ENCODE data around the gene LRRC75A. TPM values are rescaled to one million over a fixed set of nuclear protein-coding genes. Genes with fewer than 3 reads are reported as not detected.

The LRRC75A gene
- total RNA-seq, 2 experiments from 2014 or later: 1.8 to 2.3 TPM

GRCh38 chr17:16437083-16437482 is 54.9 kb downstream of the LRRC75A start:
- intact Hi-C loops (cut with micrococcal nuclease): loop anchor here (5.0 kb wide), 1 partner anchor 150 kb away; no protein-coding TSS in a partner anchor
- H3K27ac Mint-ChIP-seq: peak overlapping the region; percentile 67
- no peaks in the 10 kb centered on the region for H3K27me3 Mint-ChIP-seq
- H3K9me3 Mint-ChIP-seq: no peaks in the 10 kb centered on the region
- H3K4me1 Mint-ChIP-seq (ENCODE audit: low read depth): peaks cover 34% of the 10 kb centered on the region
- H3K36me3 Mint-ChIP-seq (ENCODE audit: low read depth): peaks cover 39% of the 10 kb centered on the region
- ATAC-seq (no peak), DNase-seq (no peak)
- CTCF ChIA-PET: interaction anchor here (2.2 to 4.5 kb wide), 3 partner anchors 9 to 73 kb away, joined by 7 to 39 read pairs (median 11); no protein-coding TSS in a partner anchor
- POLR2A ChIA-PET: interaction anchor here (1.2 to 11.6 kb wide), 3 partner anchors 19 to 59 kb away, joined by 5 to 200 read pairs (median 39); partner anchors contain the start of genes TRPV2 and UBB
- TF ChIP-seq CTCF (IDR thresholded peaks at IDR 0.05): no peak
- no peak overlapping the region for H3K4me3 Mint-ChIP-seq

GRCh38 chr17:16435925-16436886 is 55.8 kb downstream of the LRRC75A start:
- intact Hi-C loops (cut with micrococcal nuclease): loop anchor here (5.0 kb wide), 1 partner anchor 149 kb away; no protein-coding TSS in a partner anchor
- ATAC-seq: no peak
- H3K4me3 Mint-ChIP-seq: no peak overlapping the region
- no peaks in the 10 kb centered on the region for H3K27me3 Mint-ChIP-seq
- H3K4me1 Mint-ChIP-seq (ENCODE audit: low read depth): peaks cover 26% of the 10 kb centered on the region
- peaks cover 30% of the 10 kb centered on the region for H3K36me3 Mint-ChIP-seq (ENCODE audit: low read depth)
- CTCF ChIA-PET: interaction anchor here (2.2 to 4.5 kb wide), 3 partner anchors 8 to 72 kb away, joined by 7 to 39 read pairs (median 11); no protein-coding TSS in a partner anchor
- peak overlapping the region; percentile 60 for H3K27ac Mint-ChIP-seq
- TF ChIP-seq CTCF (IDR thresholded peaks at IDR 0.05): no peak
- DNase-seq: no peak
- POLR2A ChIA-PET: interaction anchor here (1.2 to 11.6 kb wide), 3 partner anchors 19 to 58 kb away, joined by 5 to 200 read pairs (median 39); partner anchors contain the start of genes TRPV2 and UBB
- no peaks in the 10 kb centered on the region for H3K9me3 Mint-ChIP-seq

GRCh38 chr17:16434662-16435061 is 57.3 kb downstream of the LRRC75A start:
- TF ChIP-seq CTCF (IDR thresholded peaks at IDR 0.05): no peak
- DNase-seq: no peak
- no peaks in the 10 kb centered on the region for H3K27me3 Mint-ChIP-seq
- intact Hi-C loops (cut with micrococcal nuclease): loop anchor here (5.0 kb wide), 1 partner anchor 147 kb away; no protein-coding TSS in a partner anchor
- no peak overlapping the region for H3K4me3 Mint-ChIP-seq
- ATAC-seq: no peak
- peaks cover 19% of the 10 kb centered on the region for H3K36me3 Mint-ChIP-seq (ENCODE audit: low read depth)
- H3K27ac Mint-ChIP-seq: no peak overlapping the region
- H3K4me1 Mint-ChIP-seq (ENCODE audit: low read depth): peaks cover 17% of the 10 kb centered on the region
- no peaks in the 10 kb centered on the region for H3K9me3 Mint-ChIP-seq
- ChIA-PET POLR2A (no interaction called here), CTCF (no interaction called here)

GRCh38 chr17:16433514-16433913 is 58.5 kb downstream of the LRRC75A start:
- peaks cover 14% of the 10 kb centered on the region for H3K36me3 Mint-ChIP-seq (ENCODE audit: low read depth)
- peaks cover 17% of the 10 kb centered on the region for H3K4me1 Mint-ChIP-seq (ENCODE audit: low read depth)
- POLR2A ChIA-PET: interaction anchor here (0.6 to 1.3 kb wide), 3 partner anchors 13 to 53 kb away, joined by 3 to 4 read pairs (median 3); partner anchors contain the start of gene UBB
- ATAC-seq: no peak
- CTCF ChIA-PET: interaction anchor here (0.9 kb wide), 1 partner anchor 19 kb away, joined by 3 read pairs; no protein-coding TSS in a partner anchor
- no peak for TF ChIP-seq CTCF (IDR thresholded peaks at IDR 0.05)
- intact Hi-C loops (cut with micrococcal nuclease): no loop called here
- no peak for DNase-seq
- H3K27ac Mint-ChIP-seq: no peak overlapping the region
- H3K9me3 Mint-ChIP-seq: no peaks in the 10 kb centered on the region
- H3K4me3 Mint-ChIP-seq: no peak overlapping the region
- H3K27me3 Mint-ChIP-seq: no peaks in the 10 kb centered on the region

All from activated CD8-positive, alpha-beta T cell treated with anti-CD3 and anti-CD28 coated beads for 36 hours (primary cell).